A673 (cell line): Measurements from ENCODE around the gene CFAP97. TPM values are rescaled to one million over a fixed set of nuclear protein-coding genes. Genes with fewer than 3 reads are reported as not detected.
A peak's percentile ranks its signal among the peaks of the same experiment; 100 is the strongest.
"Not testable (repeated sequence)": the region's sequence is repeated elsewhere in the genome, so short reads cannot be mapped to it uniquely, and the experiment has no call there.

Experiments
- BruUV-seq: library from RNA; stranded (reverse); fragments of 400-500 nt; replicated peaks from 2 replicates; lab custom pipeline; 2021; lab: Mats Ljungman, UMichigan
- CTCF ChIA-PET: fragments of 300-600 bp; sonication (Branson Sonifier 250); formaldehyde crosslinking; loops from one replicate; lab custom pipeline; 2022; ENCODE audit warnings: antibody characterized with exemption; lab: Charles Lee
- POLR2A ChIA-PET: fragments of 300-600 bp; sonication (Branson Sonifier 250); formaldehyde crosslinking; loops from one replicate; lab custom pipeline; 2022; ENCODE audit warnings: antibody characterized with exemption; ENCODE audit not compliant: low non-redundant PET; lab: Charles Lee
- DNase-seq: peaks from one replicate; pipeline ENCODE4 v3.0.0-alpha.2; 2015; ENCODE audit warnings: low spot score
- H3K27ac ChIP-seq: fragments of 200-600 bp; sonication (generic); 2 replicates; pipeline ENCODE4 v1.5.1; 2016; ENCODE audit warnings: mixed run types, low read depth, mild to moderate bottlenecking, mixed read lengths, antibody characterized with exemption, low read length; ENCODE audit not compliant: poor library complexity, severe bottlenecking
- H3K27me3 ChIP-seq: fragments of 200-600 bp; sonication (generic); replicated peaks from 2 replicates; pipeline ENCODE4 v1.6.1; 2017; ENCODE audit warnings: mixed run types, low read depth, mild to moderate bottlenecking, mixed read lengths, antibody characterized with exemption, low read length; ENCODE audit not compliant: insufficient read depth, poor library complexity
- H3K36me3 ChIP-seq: fragments of 200-600 bp; sonication (generic); 2 replicates; pipeline ENCODE4 v1.6.1; 2016; ENCODE audit warnings: mixed run types, mild to moderate bottlenecking, mixed read lengths, antibody characterized with exemption, low read length; ENCODE audit not compliant: insufficient read depth, poor library complexity, severe bottlenecking
- H3K4me1 ChIP-seq: fragments of 200-600 bp; sonication (generic); 2 replicates; pipeline ENCODE4 v1.6.1; 2017; ENCODE audit warnings: mixed run types, mild to moderate bottlenecking, mixed read lengths, antibody characterized with exemption, low read length; ENCODE audit not compliant: insufficient read depth, poor library complexity, severe bottlenecking
- H3K4me3 ChIP-seq: fragments of 200-600 bp; sonication (generic); 2 replicates; pipeline ENCODE4 v1.5.1; 2016; ENCODE audit warnings: low read depth, mixed run types, mild to moderate bottlenecking, mixed read lengths, low read length; ENCODE audit not compliant: poor library complexity, severe bottlenecking
- H3K9me3 ChIP-seq: fragments of 200-600 bp; sonication (generic); 2 replicates; pipeline ENCODE4 v1.6.1; 2016; ENCODE audit warnings: mixed run types, low read depth, mild to moderate bottlenecking, mixed read lengths, antibody characterized with exemption, low read length; ENCODE audit not compliant: poor library complexity, severe bottlenecking
- CTCF ChIP-seq: fragments of 300-800, 200-600 bp; sonication (generic); conservative IDR thresholded peaks from 2 replicates; pipeline ENCODE4 v1.5.1; 2017; ENCODE audit warnings: low read depth, mild to moderate bottlenecking, antibody characterized with exemption, low read length, moderate library complexity, mixed read lengths
- EZH2 ChIP-seq: fragments of 200-600 bp; sonication (generic); IDR thresholded peaks from 2 replicates; pipeline ENCODE4 v1.6.1; 2017; ENCODE audit warnings: borderline replicate concordance, low read depth, mild to moderate bottlenecking, mixed read lengths, antibody characterized with exemption, low read length; ENCODE audit not compliant: poor library complexity, severe bottlenecking
- intact Hi-C: fragments of 100-400 bp; cut with micrococcal nuclease; formaldehyde crosslinking; loops from one replicate; pipeline ENCODE4 v1.10.0; 2022; ENCODE audit not compliant: unreplicated experiment
- total RNA-seq: library from RNA; stranded (reverse); gene quantifications from 2 replicates; pipeline ENCODE4 v1.2.3, GENCODE V29; 2021

The CFAP97 gene
- total RNA-seq, 1 experiment from 2014 or later, result 28.9 TPM

GRCh38 chr4:185204238-185204910 lies 574 bp upstream of the CFAP97 start:
- CTCF ChIA-PET, result no interaction called here
- no peaks in the 10 kb centered on the region for H3K27me3 ChIP-seq
- no peaks in the 10 kb centered on the region for H3K9me3 ChIP-seq
- POLR2A ChIA-PET, result no interaction called here
- no peak for DNase-seq
- no TSS peak for BruUV-seq
- peaks cover 36% of the 10 kb centered on the region for H3K4me1 ChIP-seq
- no peaks in the 10 kb centered on the region for H3K36me3 ChIP-seq
- peak overlapping the region; percentile 74 for H3K4me3 ChIP-seq
- intact Hi-C loops, result no loop called here
- peak overlapping the region; percentile 87 for H3K27ac ChIP-seq
- TF ChIP-seq CTCF, result no peak
- no peak for TF ChIP-seq EZH2

- H3K4me1 ChIP-seq, result peaks cover 30% of the 10 kb centered on the region
- H3K27me3 ChIP-seq, result no peaks in the 10 kb centered on the region
- DNase-seq, result no peak
- H3K9me3 ChIP-seq, result no peaks in the 10 kb centered on the region
- intact Hi-C loops, result no loop called here
- BruUV-seq, result TSS peak; percentile 66
- CTCF ChIA-PET, result no interaction called here
- H3K36me3 ChIP-seq, result no peaks in the 10 kb centered on the region
- H3K4me3 ChIP-seq, result peak overlapping the region; percentile 74
- H3K27ac ChIP-seq, result peak overlapping the region; percentile 87
- POLR2A ChIA-PET, result no interaction called here
- no peak for TF ChIP-seq CTCF
- no peak for TF ChIP-seq EZH2
Measured at GRCh38 chr4:185202984-185203485, 765 bp downstream of the CFAP97 start.

GRCh38 chr4:185201977-185202962 lies 1.5 kb downstream of the CFAP97 start:
- H3K27me3 ChIP-seq, result no peaks in the 10 kb centered on the region
- POLR2A ChIA-PET, result no interaction called here
- no peaks in the 10 kb centered on the region for H3K9me3 ChIP-seq
- peak; percentile 28 for DNase-seq
- H3K27ac ChIP-seq, result peak overlapping the region; percentile 50
- H3K4me3 ChIP-seq, result peak overlapping the region; percentile 74
- intact Hi-C loops, result no loop called here
- peaks cover 30% of the 10 kb centered on the region for H3K4me1 ChIP-seq
- TF ChIP-seq EZH2 (no peak), CTCF (no peak)
- H3K36me3 ChIP-seq, result no peaks in the 10 kb centered on the region
- CTCF ChIA-PET, result no interaction called here
- BruUV-seq, result no TSS peak

GRCh38 chr4:185198189-185198588 lies 5.6 kb downstream of the CFAP97 start:
- H3K4me3 ChIP-seq, DNase-seq, BruUV-seq, CTCF ChIA-PET, H3K27ac ChIP-seq, intact Hi-C loops, H3K27me3 ChIP-seq, H3K36me3 ChIP-seq, POLR2A ChIA-PET, H3K9me3 ChIP-seq: not testable (repeated sequence)
- peaks cover 19% of the 10 kb centered on the region for H3K4me1 ChIP-seq
